ENCODE data around the gene PARD3.
"Not testable (repeated sequence)": the region's sequence is repeated elsewhere in the genome, so short reads cannot be mapped to it uniquely, and the experiment has no call there.

The PARD3 gene

DNA sequence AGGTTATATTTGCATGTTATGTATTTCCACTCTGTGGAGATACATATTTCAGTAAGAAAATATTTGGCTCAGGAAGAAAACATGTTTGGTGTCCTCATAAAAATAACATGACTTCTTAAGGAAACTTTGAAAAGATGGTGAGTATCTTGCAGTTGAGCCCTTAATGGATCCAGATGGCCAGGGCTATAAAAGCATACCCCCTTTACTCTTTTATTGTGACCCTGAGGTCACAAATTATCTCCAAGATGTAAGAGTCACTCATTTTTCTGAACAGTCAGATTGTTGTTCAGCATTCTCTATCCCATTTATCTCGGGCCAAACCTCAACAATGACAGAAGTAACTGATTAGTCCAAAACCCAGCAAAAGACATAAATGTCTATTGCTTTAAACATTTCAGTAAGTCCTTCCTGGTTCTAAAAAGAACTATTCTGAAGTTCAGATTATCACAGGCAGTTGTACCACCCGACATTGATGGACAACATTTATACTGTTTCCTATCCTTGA, 539.4 kb downstream of the PARD3 start:
- no peak for DNase-seq
- H3K4me3 ChIP-seq (ENCODE audit: low read depth, low read length), result no peak overlapping the region

DNA sequence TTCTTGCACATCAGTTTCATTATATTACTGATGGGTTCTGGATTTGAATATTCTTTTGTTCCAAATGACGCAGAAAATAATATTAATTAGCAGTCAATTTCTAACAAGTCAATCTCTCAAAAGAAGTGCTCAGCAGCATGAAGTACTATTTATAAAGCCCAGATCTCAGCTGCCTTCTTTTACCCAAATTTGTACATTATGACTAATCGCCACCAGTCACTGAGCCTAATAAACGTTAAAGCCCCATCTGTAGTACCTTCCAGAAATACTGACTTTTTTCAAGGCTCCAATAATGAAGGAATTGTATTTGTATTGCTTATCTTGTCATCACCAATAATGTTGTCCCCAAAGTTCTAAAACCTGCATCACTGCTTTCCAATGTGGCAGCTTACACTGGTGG, 540.2 kb downstream of the PARD3 start:
- no peaks in the 10 kb centered on the region for H3K9me3 ChIP-seq (ENCODE audit: severe bottlenecking)
- no peaks in the 10 kb centered on the region for H3K27me3 ChIP-seq (ENCODE audit: insufficient read depth, low read depth, severe bottlenecking)
- no peak overlapping the region for H3K27ac ChIP-seq
- DNase-seq, result no peak
- no peak overlapping the region for H3K4me3 ChIP-seq (ENCODE audit: low read depth, low read length)
- no peaks in the 10 kb centered on the region for H3K36me3 ChIP-seq
- TF ChIP-seq, protein P1, sequence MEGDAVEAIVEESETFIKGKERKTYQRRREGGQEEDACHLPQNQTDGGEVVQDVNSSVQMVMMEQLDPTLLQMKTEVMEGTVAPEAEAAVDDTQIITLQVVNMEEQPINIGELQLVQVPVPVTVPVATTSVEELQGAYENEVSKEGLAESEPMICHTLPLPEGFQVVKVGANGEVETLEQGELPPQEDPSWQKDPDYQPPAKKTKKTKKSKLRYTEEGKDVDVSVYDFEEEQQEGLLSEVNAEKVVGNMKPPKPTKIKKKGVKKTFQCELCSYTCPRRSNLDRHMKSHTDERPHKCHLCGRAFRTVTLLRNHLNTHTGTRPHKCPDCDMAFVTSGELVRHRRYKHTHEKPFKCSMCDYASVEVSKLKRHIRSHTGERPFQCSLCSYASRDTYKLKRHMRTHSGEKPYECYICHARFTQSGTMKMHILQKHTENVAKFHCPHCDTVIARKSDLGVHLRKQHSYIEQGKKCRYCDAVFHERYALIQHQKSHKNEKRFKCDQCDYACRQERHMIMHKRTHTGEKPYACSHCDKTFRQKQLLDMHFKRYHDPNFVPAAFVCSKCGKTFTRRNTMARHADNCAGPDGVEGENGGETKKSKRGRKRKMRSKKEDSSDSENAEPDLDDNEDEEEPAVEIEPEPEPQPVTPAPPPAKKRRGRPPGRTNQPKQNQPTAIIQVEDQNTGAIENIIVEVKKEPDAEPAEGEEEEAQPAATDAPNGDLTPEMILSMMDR (IDR thresholded peaks at IDR 0.05; ENCODE audit: low read depth, low read length), result no peak

More for the DNA sequence above, 539.4 kb downstream of the PARD3 start:
- Histone ChIP-seq H3K36me3 (no peaks in the 10 kb centered on the region), H3K9me3 (ENCODE audit: severe bottlenecking) (no peaks in the 10 kb centered on the region), H3K27me3 (ENCODE audit: insufficient read depth, low read depth, severe bottlenecking) (no peaks in the 10 kb centered on the region), H3K27ac (no peak overlapping the region)
- TF ChIP-seq, protein P1 (IDR thresholded peaks at IDR 0.05; ENCODE audit: low read depth, low read length), result no peak

DNA sequence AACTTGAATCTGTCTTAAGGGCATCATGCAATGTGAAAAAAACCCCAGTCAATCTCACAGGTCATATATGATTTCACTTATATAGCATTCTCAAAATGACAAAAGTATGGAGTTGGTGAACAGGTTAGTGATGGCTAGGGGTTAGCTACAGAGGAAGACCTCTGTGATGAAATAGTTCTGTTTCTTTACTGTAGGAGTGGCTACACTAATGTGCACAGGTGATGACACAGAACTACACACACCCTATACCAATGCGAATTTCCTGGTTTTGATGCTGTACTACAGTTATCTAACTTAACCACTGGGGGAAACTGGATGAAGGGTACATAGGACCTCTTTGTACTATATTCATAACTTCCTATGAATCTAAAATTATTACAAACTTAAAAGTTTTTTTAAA, 541.8 kb downstream of the PARD3 start:
- Histone ChIP-seq H3K36me3 (no peaks in the 10 kb centered on the region), H3K27ac (no peak overlapping the region), H3K27me3 (ENCODE audit: insufficient read depth, low read depth, severe bottlenecking) (no peaks in the 10 kb centered on the region), H3K4me3 (ENCODE audit: low read depth, low read length) (no peak overlapping the region), H3K9me3 (ENCODE audit: severe bottlenecking) (no peaks in the 10 kb centered on the region)
- TF ChIP-seq, protein P1 (IDR thresholded peaks at IDR 0.05; ENCODE audit: low read depth, low read length), result no peak
- no peak for DNase-seq

DNA sequence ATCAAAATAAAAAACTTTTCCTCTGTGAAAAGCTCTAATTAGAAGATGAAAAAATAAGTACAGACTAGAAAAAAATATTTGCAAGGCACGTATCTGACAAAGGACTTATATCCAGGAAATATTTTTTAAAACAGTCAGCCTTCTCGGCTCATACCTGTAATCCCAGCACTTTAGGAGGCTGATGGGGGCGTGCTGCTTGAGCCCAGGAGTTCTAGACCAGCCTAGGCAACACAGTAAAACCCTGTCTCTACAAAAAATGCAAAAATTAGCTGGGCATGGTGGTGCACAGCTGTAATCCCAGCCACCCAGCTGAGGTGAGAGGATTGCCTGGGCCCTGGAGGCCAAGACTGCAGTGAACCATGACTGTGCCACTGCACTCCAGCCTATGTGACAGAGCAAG, 542.8 kb downstream of the PARD3 start:
- TF ChIP-seq, protein P1 (IDR thresholded peaks at IDR 0.05; ENCODE audit: low read depth, low read length), result no peak
- Histone ChIP-seq H3K27ac (no peak overlapping the region), H3K27me3 (ENCODE audit: insufficient read depth, low read depth, severe bottlenecking) (no peaks in the 10 kb centered on the region)

DNA sequence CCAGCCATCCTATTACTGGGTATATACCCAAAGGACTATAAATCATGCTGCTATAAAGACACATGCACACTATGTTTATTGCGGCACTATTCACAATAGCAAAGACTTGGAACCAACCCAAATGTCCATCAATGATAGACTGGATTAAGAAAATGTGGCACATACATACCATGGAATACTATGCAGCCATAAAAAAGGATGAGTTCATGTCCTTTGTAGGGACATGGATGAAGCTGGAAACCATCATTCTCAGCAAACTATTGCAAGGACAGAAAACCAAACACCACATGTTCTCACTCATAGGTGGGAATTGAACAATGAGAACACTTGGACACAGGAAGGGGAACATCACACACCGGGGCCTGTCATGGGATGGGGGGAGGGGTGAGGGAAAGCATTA, 546.7 kb downstream of the PARD3 start:
- not testable (repeated sequence) for H3K36me3 ChIP-seq; H3K4me3 ChIP-seq (ENCODE audit: low read depth, low read length); H3K27me3 ChIP-seq (ENCODE audit: insufficient read depth, low read depth, severe bottlenecking); H3K27ac ChIP-seq; DNase-seq; H3K9me3 ChIP-seq (ENCODE audit: severe bottlenecking)

More for the DNA sequence above, 542.8 kb downstream of the PARD3 start:
- Histone ChIP-seq H3K9me3 (ENCODE audit: severe bottlenecking) (no peaks in the 10 kb centered on the region), H3K36me3 (no peaks in the 10 kb centered on the region), H3K4me3 (ENCODE audit: low read depth, low read length) (no peak overlapping the region)
- no peak for DNase-seq

DNA sequence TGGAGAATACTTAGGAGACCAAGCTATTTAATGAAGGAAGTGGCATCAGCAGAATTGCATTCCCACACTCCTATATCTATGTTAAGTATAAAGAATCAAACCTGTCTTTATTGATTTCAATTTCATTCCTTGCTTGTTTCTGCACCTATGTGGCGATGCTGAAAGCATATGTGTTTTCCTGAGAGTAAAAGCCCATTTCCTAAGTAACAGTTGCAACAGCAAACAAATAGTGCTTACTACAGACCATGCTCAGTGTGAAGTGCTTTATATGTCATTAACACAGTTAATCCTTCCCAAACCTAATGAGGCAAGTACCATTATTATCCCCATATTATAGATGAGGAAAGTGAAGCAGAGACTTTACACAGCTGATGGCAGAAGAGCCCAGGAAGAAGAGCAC, 552.1 kb downstream of the PARD3 start:
- Histone ChIP-seq H3K4me3 (ENCODE audit: low read depth, low read length) (no peak overlapping the region), H3K9me3 (ENCODE audit: severe bottlenecking) (no peaks in the 10 kb centered on the region), H3K27ac (no peak overlapping the region), H3K27me3 (ENCODE audit: insufficient read depth, low read depth, severe bottlenecking) (no peaks in the 10 kb centered on the region), H3K36me3 (no peaks in the 10 kb centered on the region)
- TF ChIP-seq, protein P1 (IDR thresholded peaks at IDR 0.05; ENCODE audit: low read depth, low read length), result no peak
- no peak for DNase-seq

All from WERI-Rb-1 (cell line).